Measurements from ENCODE around the gene ORAI3. TPM values are rescaled to one million over a fixed set of nuclear protein-coding genes. Genes with fewer than 3 reads are reported as not detected.
A peak's percentile ranks its signal among the peaks of the same experiment; 100 is the strongest.

Gene ORAI3
- total RNA-seq, 6 experiments from 2014 or later: 27.7 to 56.6 (median 31.6) TPM

DNA sequence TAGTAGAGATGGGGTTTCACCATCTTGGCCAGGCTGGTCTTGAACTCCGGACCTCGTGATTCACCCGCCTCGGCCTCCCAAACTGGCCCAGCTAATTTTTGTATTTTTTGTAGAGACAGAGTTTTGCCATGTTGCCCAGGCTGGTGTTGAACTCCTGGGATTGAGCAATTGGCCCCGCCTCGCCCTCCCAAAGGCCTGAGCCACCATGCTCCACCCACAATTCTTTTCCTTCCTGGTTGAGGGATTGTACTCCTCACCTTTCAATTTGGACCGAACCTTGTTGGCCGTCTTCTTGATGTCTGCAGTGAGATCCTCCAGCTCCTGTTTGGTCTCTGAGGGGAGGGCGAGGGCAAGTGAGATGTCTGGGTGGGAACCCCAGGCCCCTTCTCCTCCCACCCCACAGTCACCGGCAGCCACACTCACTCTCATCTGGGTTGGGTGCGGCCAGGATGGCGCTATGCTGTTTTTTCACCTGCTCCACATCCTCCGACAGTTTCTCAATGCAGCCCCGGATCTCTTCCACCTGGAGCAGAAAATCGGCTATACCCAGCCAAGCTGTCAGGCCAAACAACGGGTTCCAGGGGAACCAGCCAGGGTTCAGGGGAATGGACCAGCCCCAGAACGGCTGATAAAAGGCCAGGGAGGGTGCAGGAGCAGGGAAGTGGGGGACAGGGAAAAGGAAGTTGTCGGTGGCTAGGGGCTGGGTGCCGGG lies 52.0 kb downstream of the ORAI3 start:
- ATAC-seq: no peak
- Histone ChIP-seq H3K27ac (peak overlapping the region in 1 of 3 donors; percentile 99), H3K27me3 (no peaks in the 10 kb centered on the region), H3K4me1 (peaks cover 0 to 47% (median 16%) of the 10 kb centered on the region in 4 donors), H3K9me3 (no peaks in the 10 kb centered on the region), H3K36me3 (no peaks in the 10 kb centered on the region), H3K4me3 (no peak overlapping the region)
- DNase-seq: no peak
- WGBS (ENCODE audit: insufficient coverage, low coverage, low lambda C conversion rate, missing lambda C conversion rate): 74% methylated on average over 12 of the region's 19 CpGs
- TF ChIP-seq POLR2A (IDR thresholded peaks at IDR 0.05): no peak
- TF ChIP-seq, protein P1, sequence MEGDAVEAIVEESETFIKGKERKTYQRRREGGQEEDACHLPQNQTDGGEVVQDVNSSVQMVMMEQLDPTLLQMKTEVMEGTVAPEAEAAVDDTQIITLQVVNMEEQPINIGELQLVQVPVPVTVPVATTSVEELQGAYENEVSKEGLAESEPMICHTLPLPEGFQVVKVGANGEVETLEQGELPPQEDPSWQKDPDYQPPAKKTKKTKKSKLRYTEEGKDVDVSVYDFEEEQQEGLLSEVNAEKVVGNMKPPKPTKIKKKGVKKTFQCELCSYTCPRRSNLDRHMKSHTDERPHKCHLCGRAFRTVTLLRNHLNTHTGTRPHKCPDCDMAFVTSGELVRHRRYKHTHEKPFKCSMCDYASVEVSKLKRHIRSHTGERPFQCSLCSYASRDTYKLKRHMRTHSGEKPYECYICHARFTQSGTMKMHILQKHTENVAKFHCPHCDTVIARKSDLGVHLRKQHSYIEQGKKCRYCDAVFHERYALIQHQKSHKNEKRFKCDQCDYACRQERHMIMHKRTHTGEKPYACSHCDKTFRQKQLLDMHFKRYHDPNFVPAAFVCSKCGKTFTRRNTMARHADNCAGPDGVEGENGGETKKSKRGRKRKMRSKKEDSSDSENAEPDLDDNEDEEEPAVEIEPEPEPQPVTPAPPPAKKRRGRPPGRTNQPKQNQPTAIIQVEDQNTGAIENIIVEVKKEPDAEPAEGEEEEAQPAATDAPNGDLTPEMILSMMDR (IDR thresholded peaks at IDR 0.05): no peak
- intact Hi-C loops (cut with DNase I): no loop called here

DNA sequence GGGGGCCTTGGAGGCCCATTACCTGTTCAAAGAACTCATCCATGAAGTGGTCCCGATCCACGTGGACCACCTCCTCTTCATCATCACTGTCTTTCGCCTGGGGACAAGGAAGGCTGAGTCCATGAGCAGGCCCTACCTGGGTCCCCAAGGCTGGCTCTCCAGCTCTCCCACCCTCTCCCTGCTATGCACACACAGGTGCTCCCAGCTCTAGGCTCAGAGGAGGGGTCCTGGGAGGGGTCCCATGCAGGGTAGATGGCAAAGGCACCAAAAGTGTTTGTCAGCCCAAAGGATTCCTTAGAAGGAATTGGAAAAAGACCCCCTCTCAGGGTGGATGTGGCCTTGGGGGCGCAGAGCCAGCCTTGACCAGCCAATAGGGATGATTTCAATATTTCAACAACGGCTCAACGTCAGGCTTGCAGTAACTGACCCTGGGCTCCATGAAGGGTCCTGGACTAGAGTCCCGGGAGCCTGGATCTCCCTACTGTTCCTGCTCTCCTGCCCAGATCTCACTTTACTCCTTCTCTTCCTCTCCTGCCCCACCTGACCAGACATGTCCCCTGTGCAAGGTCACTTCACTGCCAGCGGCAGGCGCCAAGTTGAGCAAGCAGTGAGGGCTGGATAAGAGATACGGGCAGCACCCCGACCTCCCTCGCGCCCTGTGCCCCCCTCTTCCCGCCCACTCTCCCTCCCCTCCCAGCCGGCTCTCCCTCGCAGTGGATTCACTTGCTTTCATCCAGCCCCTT lies 52.8 kb downstream of the ORAI3 start:
- DNase-seq: peak in 1 of 3 donors; percentile 77
- ATAC-seq: peak in 2 of 4 donors; percentile 8 to 14
- no peak overlapping the region for H3K4me3 ChIP-seq
- no peaks in the 10 kb centered on the region for H3K27me3 ChIP-seq
- no peaks in the 10 kb centered on the region for H3K36me3 ChIP-seq
- H3K27ac ChIP-seq: no peak overlapping the region
- TF ChIP-seq, protein P1 (IDR thresholded peaks at IDR 0.05): no peak
- no peak for TF ChIP-seq POLR2A (IDR thresholded peaks at IDR 0.05)
- H3K4me1 ChIP-seq: peaks cover 0 to 44% (median 15%) of the 10 kb centered on the region in 4 donors
- intact Hi-C loops (cut with DNase I): no loop called here
- no peaks in the 10 kb centered on the region for H3K9me3 ChIP-seq
- 32% methylated on average over 9 of the region's 16 CpGs for WGBS (ENCODE audit: insufficient coverage, low coverage, low lambda C conversion rate, missing lambda C conversion rate)

DNA sequence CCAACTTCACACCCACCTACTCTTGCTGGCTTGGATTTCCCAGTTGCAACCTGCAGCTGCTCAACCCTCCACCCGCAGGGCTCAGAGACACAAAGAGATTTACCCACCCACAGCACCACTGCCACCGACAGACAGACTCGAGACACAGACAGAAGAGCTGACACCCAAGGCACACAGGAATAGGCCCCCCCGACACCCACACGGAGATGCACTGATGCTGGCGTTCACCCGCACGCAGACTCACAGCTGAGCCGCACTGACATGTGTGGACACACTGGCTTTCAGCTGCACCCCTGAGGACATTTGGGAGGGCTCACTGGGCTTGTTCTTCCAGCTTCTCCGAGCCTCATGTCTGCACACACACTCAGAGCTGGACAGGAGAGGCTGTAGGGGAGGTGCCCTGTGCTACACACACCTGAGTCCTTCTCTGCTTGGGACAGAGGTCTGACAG lies 53.4 kb downstream of the ORAI3 start:
- peaks cover 0 to 44% (median 15%) of the 10 kb centered on the region in 4 donors for H3K4me1 ChIP-seq
- H3K9me3 ChIP-seq: no peaks in the 10 kb centered on the region
- H3K36me3 ChIP-seq: no peaks in the 10 kb centered on the region
- H3K27me3 ChIP-seq: no peaks in the 10 kb centered on the region
- no peak for DNase-seq
- 67% methylated on average over 3 of the region's 10 CpGs for WGBS (ENCODE audit: insufficient coverage, low coverage, low lambda C conversion rate, missing lambda C conversion rate)
- intact Hi-C loops (cut with DNase I): no loop called here
- TF ChIP-seq, protein P1 (IDR thresholded peaks at IDR 0.05): no peak
- TF ChIP-seq POLR2A (IDR thresholded peaks at IDR 0.05): no peak
- no peak overlapping the region for H3K4me3 ChIP-seq
- H3K27ac ChIP-seq: no peak overlapping the region
- ATAC-seq: no peak

DNA sequence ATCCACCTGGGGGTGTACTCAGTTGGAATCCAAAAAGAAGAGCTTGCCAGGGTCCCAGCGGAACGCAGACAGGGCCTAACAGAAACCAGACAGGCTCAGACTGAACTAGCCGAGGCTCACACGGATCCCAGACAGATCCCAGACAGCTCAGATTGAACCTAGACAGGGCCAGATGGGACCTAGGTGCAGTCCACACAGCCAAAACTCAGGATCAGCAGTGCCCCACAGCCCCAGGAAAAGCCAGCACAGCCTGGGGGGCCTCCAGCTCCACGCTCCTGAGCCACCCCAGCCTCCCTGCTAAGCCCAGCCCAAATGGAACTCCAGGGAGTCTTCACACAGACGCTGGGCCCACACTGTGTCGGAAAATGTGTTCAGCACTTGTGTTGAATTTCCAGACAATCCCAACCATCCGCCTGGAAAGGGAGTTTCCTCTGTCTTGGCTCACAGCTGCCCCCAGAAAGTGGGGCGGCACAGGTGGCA lies 54.0 kb downstream of the ORAI3 start:
- Histone ChIP-seq H3K27ac (no peak overlapping the region), H3K4me3 (no peak overlapping the region), H3K36me3 (no peaks in the 10 kb centered on the region), H3K9me3 (no peaks in the 10 kb centered on the region), H3K4me1 (peaks cover 0 to 38% (median 15%) of the 10 kb centered on the region in 4 donors), H3K27me3 (no peaks in the 10 kb centered on the region)
- WGBS (ENCODE audit: insufficient coverage, low coverage, low lambda C conversion rate, missing lambda C conversion rate): no CpG with 5 or more reads among the region's 9 CpGs
- TF ChIP-seq POLR2A (IDR thresholded peaks at IDR 0.05): no peak
- TF ChIP-seq, protein P1 (IDR thresholded peaks at IDR 0.05): no peak
- DNase-seq (no peak), ATAC-seq (no peak)
- intact Hi-C loops (cut with DNase I): no loop called here
